NCI-H748 (cell line): ENCODE results near the gene BEST1.

ENCODE experiments used
- DNase-seq: peaks from one replicate; lab custom pipeline; 2025; ENCODE audit not compliant: unreplicated experiment; lab: John Stamatoyannopoulos, UW

BEST1 gene

GRCh38 chr11:61950035-61950547, at the start of gene BEST1:
Gene BEST1, plus strand, starts transcription at chr11:61950351. Its CDS starts 1,456 bp downstream, at chr11:61951807.
- no peak for DNase-seq

DNA sequence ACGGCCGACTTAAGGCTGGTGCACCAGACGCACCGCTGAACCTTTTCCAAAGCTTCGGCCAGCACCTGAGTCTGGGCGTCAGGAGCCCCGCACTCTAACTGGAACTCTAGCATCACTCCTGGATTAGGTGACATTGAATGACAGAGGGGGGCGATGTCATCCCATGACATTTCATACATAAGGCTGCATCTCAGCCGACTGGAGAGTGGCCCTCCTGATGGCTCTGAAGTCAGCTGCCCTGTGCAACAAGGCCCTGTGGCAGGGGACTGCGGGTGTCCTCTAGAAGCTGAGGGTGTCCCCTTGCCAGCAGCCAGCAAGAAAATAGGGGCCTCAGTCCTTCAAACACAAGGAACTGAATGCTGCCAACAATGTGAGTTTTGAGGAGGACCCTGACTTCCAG, 48.8 kb upstream of the BEST1 start:
- DNase-seq = no peak

DNA sequence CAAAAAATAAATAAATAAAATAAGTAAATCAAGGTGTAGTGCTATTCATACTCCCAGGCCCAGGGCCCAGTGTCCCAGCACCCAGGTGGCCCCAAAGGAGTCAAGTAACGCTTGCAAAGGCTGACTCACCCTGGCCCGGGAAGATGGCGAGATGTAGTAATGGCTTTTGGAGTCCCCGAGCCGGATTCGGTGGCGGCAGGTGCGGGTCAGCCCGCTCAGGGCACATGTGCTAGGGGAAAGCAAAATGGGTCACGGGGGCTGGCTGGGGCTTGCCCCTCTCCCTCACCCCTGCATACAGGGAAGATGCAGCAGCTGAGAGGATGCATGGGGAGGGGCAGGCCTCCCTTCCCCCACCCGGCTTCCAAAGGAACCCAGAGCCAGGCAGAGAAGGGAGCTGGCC, 47.8 kb upstream of the BEST1 start:
- no peak for DNase-seq

GRCh38 chr11:61903845-61904244, 46.3 kb upstream of the BEST1 start:
- DNase-seq = no peak

DNA sequence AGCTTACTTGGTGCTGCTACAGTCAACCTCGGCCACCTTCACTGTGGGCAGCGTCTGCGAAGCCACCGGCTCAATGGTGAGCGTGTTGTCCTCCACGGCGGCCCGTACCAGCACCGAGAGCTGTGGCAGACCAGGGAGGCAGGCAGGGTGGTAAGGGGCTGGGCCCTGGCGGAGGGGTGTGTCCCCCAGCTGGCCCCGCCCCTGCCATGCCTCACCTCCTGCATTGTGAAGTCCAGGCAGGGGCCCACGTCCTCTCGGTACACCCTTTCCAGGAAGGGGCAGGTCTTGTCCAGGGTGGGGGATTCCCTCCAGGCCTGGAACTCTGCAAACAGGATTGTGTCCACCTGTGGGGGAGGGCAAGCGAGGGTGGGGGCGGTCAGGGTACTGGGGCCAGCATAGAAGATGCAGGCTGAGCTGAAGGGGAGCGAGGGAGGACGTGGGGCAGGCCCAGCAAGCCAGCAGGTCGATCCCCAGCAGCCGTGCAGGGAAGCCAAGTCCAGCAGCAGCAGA, 45.6 kb upstream of the BEST1 start:
- no peak for DNase-seq

GRCh38 chr11:61905067-61905696, 45.0 kb upstream of the BEST1 start:
- DNase-seq = no peak

DNA sequence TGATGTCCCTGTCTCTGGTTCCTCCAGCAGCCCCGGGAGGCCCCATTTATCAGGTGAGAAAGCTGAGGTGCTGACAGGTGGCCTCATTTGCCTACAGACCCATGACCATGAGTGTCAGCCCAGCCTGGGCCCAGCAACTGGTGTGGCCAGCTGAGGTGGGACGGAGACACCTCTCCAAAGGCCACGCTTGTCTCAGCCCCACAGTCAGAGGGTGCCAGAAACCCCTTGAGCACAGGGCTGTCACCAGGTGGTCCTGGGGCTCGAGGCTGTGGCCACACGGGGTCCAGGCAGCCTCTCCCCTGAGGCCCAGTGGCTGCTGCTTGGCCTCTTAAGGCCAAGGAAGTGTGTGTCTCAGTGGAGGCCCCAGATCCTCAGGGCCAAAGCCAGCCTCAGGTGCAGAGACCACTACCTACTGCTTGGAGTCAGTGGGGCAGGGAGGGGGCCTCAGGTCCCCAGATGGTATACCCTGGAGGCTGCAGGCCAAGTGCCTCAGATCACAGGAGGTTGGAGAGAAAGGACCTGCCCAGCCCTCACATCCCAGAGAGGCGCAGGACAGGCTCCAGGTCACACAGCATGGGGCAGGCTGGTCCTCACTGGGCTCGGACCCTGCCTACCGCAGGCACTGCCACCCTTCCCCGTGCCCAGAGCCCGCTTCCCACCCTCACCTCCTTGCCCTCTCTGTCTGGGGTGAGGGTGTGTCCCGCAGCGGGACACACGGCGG, 44.2 kb upstream of the BEST1 start:
- DNase-seq = no peak

DNA sequence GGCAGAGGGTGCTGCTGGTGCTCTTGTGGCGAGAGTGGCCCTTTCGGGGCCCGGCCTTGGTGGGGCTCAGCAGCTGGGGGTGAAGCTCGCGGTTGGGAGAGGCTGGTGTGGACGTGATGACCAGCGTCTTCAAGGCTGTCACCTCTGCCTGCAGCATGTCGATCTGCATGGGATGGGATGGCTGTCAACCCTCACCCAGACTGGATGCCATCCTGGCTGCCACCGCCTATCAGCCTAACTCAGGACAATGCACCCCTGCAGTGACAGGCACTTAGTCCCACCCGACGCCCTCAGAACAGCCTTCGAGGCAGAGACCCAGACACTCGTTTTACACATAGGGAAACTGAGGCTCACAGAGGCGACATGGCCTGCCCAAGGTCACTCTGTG, 43.6 kb upstream of the BEST1 start:
- DNase-seq = no peak

DNA sequence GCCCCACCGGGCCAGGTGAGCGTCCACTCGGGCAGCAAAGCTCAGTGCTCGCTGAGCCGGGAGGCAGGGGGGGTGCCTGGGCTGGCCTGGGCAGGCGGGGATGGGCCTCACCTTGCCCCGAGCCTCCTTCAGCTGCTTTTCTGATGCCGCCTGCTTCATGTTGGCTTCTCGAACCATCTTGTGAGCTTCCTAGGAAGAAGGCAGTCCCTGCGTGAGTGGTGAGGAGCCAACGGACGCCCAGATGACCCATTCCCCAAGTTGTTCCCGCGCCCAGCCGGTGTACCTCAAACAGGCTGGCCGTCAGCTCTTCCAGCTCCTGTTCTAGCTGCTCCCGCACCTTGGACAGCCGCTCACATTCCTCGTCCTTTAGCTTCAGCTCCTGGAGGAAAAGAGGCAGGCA, 42.9 kb upstream of the BEST1 start:
- DNase-seq = no peak

GRCh38 chr11:61907871-61908729, 42.1 kb upstream of the BEST1 start:
- no peak for DNase-seq

- no peak for DNase-seq
Measured at GRCh38 chr11:61908730-61909316, 41.3 kb upstream of the BEST1 start.

GRCh38 chr11:61910187-61911127, 39.7 kb upstream of the BEST1 start:
- no peak for DNase-seq

GRCh38 chr11:61911128-61911700, 38.9 kb upstream of the BEST1 start:
- no peak for DNase-seq

DNA sequence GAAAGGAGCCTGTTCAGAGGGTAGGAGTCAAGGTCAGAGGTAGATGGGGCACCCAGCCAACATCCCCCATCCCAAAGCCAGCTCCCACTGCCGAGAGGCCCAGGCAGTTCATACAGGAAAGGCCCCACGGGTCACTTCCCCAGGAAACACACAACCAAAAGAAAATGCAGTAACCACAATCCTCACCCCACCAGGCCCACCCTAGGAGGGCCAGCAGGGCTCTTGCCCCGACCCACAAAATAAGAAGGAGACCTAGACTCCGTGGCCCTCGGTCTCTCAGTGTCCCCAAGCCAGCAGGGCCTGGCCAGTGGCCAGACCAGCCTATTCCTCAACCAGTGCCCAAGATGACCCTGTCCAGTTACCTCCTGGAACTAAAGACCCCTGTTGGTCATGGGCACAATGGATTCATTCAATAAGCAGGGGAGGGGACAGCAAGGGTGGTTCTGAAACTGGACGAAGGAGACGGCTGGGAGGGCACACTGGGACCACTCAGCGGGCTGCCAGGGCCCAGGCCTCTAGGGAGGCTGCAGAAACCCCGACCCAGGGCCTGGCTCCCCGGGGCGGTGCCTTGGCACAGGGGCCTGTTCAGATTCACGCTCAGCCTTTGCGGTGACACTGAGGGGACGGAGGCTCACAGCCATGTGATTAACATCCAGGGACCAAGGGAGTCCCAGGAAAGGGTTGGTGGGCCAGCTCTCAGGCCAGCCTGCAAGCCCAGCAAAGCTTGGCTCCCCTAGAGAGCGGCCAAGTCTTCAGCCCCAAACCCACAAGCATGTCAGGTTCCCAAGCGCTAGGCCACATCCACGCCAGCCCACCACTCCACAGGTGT, 38.2 kb upstream of the BEST1 start:
- DNase-seq = no peak

GRCh38 chr11:61912530-61912898, 37.6 kb upstream of the BEST1 start:
- DNase-seq = no peak

DNA sequence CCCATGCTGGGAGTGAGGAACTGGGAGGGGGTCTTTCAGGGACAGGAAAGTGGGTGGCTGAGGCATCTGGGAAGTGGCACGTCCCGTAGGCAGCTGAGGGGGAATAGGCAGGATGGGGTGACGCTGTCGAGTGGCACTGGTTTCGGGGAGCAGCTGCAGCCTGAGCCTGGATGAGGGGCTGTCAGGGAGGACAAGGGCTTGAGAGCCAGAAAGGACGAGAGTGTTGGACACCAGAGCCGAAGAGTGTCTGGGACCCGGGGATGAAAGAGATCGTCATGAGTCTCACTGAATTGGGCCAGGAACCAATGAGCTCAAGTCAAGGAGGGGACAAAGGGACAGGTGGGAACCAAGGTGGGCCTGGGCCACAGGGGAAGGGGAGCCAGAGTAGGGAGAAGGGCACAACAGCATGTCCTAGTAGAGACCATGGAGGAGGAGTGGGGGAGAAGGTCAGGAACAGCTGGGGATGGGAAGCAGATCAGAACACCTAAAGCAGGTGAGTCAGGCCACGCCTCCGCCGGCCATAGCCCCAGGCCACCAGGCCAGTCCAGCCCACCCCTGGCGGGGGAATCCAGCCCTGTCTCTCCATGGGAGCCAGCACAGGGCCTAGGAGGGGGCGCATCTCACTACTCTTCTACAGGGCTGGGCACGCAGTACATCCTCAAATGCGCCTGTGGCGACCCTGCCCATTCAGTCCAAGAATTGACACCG, 37.0 kb upstream of the BEST1 start:
- DNase-seq = no peak

- DNase-seq = no peak
Measured at GRCh38 chr11:61913699-61914395, 36.3 kb upstream of the BEST1 start.
